ENCODE results near the gene COMTD1.

COMTD1 gene

GRCh38 chr10:75234017-75234682 is 1.6 kb downstream of the COMTD1 start (continued):
- no peak for TF ChIP-seq ZNF664 (tag by site-specific recombination; IDR thresholded peaks at IDR 0.05)
- no peak for TF ChIP-seq ZNF530 (tag by site-specific recombination; IDR thresholded peaks at IDR 0.05; ENCODE audit: low read depth)
- no peak for TF ChIP-seq ZNF223 (tag by site-specific recombination; IDR thresholded peaks at IDR 0.05)
- TF ChIP-seq ZNF629 (tag by site-specific recombination; IDR thresholded peaks at IDR 0.05): peak; percentile 38
- TF ChIP-seq OSR2 (tag by site-specific recombination; IDR thresholded peaks at IDR 0.05): no peak
- no peak for TF ChIP-seq ZNF394 (tag by site-specific recombination; IDR thresholded peaks at IDR 0.05; ENCODE audit: borderline replicate concordance)
- no peak for TF ChIP-seq ZNF747 (tag by site-specific recombination; IDR thresholded peaks at IDR 0.05)
- TF ChIP-seq SETDB1 (IDR thresholded peaks at IDR 0.05; ENCODE audit: insufficient read length, low read length): no peak
- peak; percentile 14; the same call in 1 of the 2 replicates for TF ChIP-seq ZBTB48 (tag by site-specific recombination; IDR thresholded peaks at IDR 0.05)
- peak; percentile 89 for TF ChIP-seq ZNF398 (tag by site-specific recombination; IDR thresholded peaks at IDR 0.05)
- TF ChIP-seq SP2 (tag by site-specific recombination; IDR thresholded peaks at IDR 0.05): peak; percentile 97
- TF ChIP-seq SP7 (tag by site-specific recombination; IDR thresholded peaks at IDR 0.05): peak; percentile 64; the same call in 1 of the 2 replicates
- TF ChIP-seq ZNF426 (tag by site-specific recombination; IDR thresholded peaks at IDR 0.05): no peak
- no peak for TF ChIP-seq ZNF169 (tag by site-specific recombination; IDR thresholded peaks at IDR 0.05)
- no peak for TF ChIP-seq ZNF548 (tag by site-specific recombination; IDR thresholded peaks at IDR 0.05)
- TF ChIP-seq REPIN1 (tag by site-specific recombination; IDR thresholded peaks at IDR 0.05; ENCODE audit: low read depth): no peak
- TF ChIP-seq PRDM4 (tag by site-specific recombination; IDR thresholded peaks at IDR 0.05): 0 out of 2 replicates have a peak, but pooled peaks have one; percentile 24
- no peak for TF ChIP-seq ZNF416 (tag by site-specific recombination; IDR thresholded peaks at IDR 0.05)
- TF ChIP-seq ZNF830 (tag by site-specific recombination; IDR thresholded peaks at IDR 0.05; ENCODE audit: low read depth): no peak
- no peak for TF ChIP-seq ZNF777 (tag by site-specific recombination; IDR thresholded peaks at IDR 0.05; ENCODE audit: borderline replicate concordance)
- TF ChIP-seq FEZF1 (tag by site-specific recombination; IDR thresholded peaks at IDR 0.05): no peak
- peak; percentile 76 for TF ChIP-seq HIC1 (tag by site-specific recombination; IDR thresholded peaks at IDR 0.05)
- no peak for TF ChIP-seq ZNF302 (tag by site-specific recombination; IDR thresholded peaks at IDR 0.05; ENCODE audit: low read depth)
- no peak; the same call in 1 of the 2 replicates for TF ChIP-seq ZNF2 (tag by site-specific recombination; IDR thresholded peaks at IDR 0.05)
- TF ChIP-seq WT1 (tag by site-specific recombination; IDR thresholded peaks at IDR 0.05): peak; percentile 85
- no peak for TF ChIP-seq ZBTB44 (tag by site-specific recombination; IDR thresholded peaks at IDR 0.05)
- TF ChIP-seq ZNF529 (tag by site-specific recombination; IDR thresholded peaks at IDR 0.05; ENCODE audit: insufficient replicate concordance): no peak
- peak; percentile 98 for TF ChIP-seq GLIS2 (tag by site-specific recombination; IDR thresholded peaks at IDR 0.05)
- TF ChIP-seq IKZF3 (tag by site-specific recombination; IDR thresholded peaks at IDR 0.05): no peak
- no peak for TF ChIP-seq ZNF785 (tag by site-specific recombination; IDR thresholded peaks at IDR 0.05)
- no peak for TF ChIP-seq ZNF114 (tag by site-specific recombination; IDR thresholded peaks at IDR 0.05)
- TF ChIP-seq KLF16 (tag by site-specific recombination; IDR thresholded peaks at IDR 0.05): no peak
- TF ChIP-seq HOXD13 (CRISPR knock-in tag; IDR thresholded peaks at IDR 0.05; ENCODE audit: borderline replicate concordance): no peak
- TF ChIP-seq ZBTB17 (tag by site-specific recombination; IDR thresholded peaks at IDR 0.05): no peak
- TF ChIP-seq ZFP69B (tag by site-specific recombination; IDR thresholded peaks at IDR 0.05): no peak

Data from HEK293 (cell line).